Measurements from ENCODE around the gene CPA4. TPM values are rescaled to one million over a fixed set of nuclear protein-coding genes. Genes with fewer than 3 reads are reported as not detected.
A peak's percentile ranks its signal among the peaks of the same experiment; 100 is the strongest.

The CPA4 gene
- total and polyA plus RNA-seq, 5 experiments from 2014 or later: not detected

- Mint-ChIP-seq H3K4me1 (peaks cover 0 to 13% (median 5%) of the 10 kb centered on the region in 4 donors), H3K4me3 (no peak overlapping the region), H3K27ac (peak overlapping the region in 2 of 10 donors; percentile 17 to 45), H3K27me3 (peaks cover 0 to 2% (median 0%) of the 10 kb centered on the region in 5 donors), H3K9me3 (peaks cover 0 to 19% (median 10%) of the 10 kb centered on the region in 9 donors), H3K36me3 (peaks cover 0 to 13% (median 9%) of the 10 kb centered on the region in 3 donors)
- POLR2A ChIA-PET: no interaction called here
- ATAC-seq (no peak), DNase-seq (no peak)
These were observed 63.3 kb downstream of the CPA4 start for GRCh38 chr7:130356121-130356875.

- ATAC-seq (no peak), DNase-seq (no peak)
- POLR2A ChIA-PET: interaction anchor here (0.6 kb wide), 1 partner anchor 68 kb away, joined by 3 read pairs; no protein-coding TSS in a partner anchor
- peak overlapping the region in 2 of 10 donors; percentile 17 to 55 for H3K27ac Mint-ChIP-seq
- H3K4me1 Mint-ChIP-seq: peaks cover 0 to 6% (median 3%) of the 10 kb centered on the region in 4 donors
- peaks cover 0 to 13% (median 9%) of the 10 kb centered on the region in 3 donors for H3K36me3 Mint-ChIP-seq
- H3K27me3 Mint-ChIP-seq: peaks cover 0 to 2% (median 0%) of the 10 kb centered on the region in 5 donors
- peaks cover 0 to 19% (median 12%) of the 10 kb centered on the region in 9 donors for H3K9me3 Mint-ChIP-seq
- no peak overlapping the region for H3K4me3 Mint-ChIP-seq
These were observed 64.1 kb downstream of the CPA4 start for GRCh38 chr7:130356876-130357611.

- Mint-ChIP-seq H3K36me3 (peaks cover 0 to 13% (median 9%) of the 10 kb centered on the region in 3 donors), H3K27ac (no peak overlapping the region), H3K4me3 (no peak overlapping the region), H3K9me3 (peaks cover 0 to 19% (median 12%) of the 10 kb centered on the region in 9 donors), H3K27me3 (peaks cover 0 to 2% (median 0%) of the 10 kb centered on the region in 5 donors), H3K4me1 (peaks cover 0 to 9% (median 6%) of the 10 kb centered on the region in 4 donors)
- DNase-seq (no peak), ATAC-seq (no peak)
- POLR2A ChIA-PET: no interaction called here
These were observed 65.5 kb downstream of the CPA4 start for GRCh38 chr7:130358471-130358870.

- POLR2A ChIA-PET: no interaction called here
These were observed 66.4 kb downstream of the CPA4 start for GRCh38 chr7:130359276-130359857.

GRCh38 chr7:130360518-130360917 lies 67.6 kb downstream of the CPA4 start:
- ATAC-seq: no peak
- POLR2A ChIA-PET: no interaction called here
- H3K4me3 Mint-ChIP-seq: no peak overlapping the region
- DNase-seq: no peak
- peaks cover 0 to 13% (median 9%) of the 10 kb centered on the region in 3 donors for H3K36me3 Mint-ChIP-seq
- H3K27me3 Mint-ChIP-seq: no peaks in the 10 kb centered on the region
- no peak overlapping the region for H3K27ac Mint-ChIP-seq
- peaks cover 0 to 19% (median 12%) of the 10 kb centered on the region in 9 donors for H3K9me3 Mint-ChIP-seq
- peaks cover 0 to 17% (median 11%) of the 10 kb centered on the region in 4 donors for H3K4me1 Mint-ChIP-seq

More at GRCh38 chr7:130359276-130359857, 66.4 kb downstream of the CPA4 start:
- no peak for DNase-seq
- no peaks in the 10 kb centered on the region for H3K27me3 Mint-ChIP-seq
- H3K4me3 Mint-ChIP-seq: no peak overlapping the region
- peaks cover 0 to 9% (median 6%) of the 10 kb centered on the region in 4 donors for H3K4me1 Mint-ChIP-seq
- peaks cover 0 to 13% (median 9%) of the 10 kb centered on the region in 3 donors for H3K36me3 Mint-ChIP-seq
- peaks cover 0 to 19% (median 12%) of the 10 kb centered on the region in 9 donors for H3K9me3 Mint-ChIP-seq
- ATAC-seq: no peak
- peak overlapping the region in 2 of 10 donors; percentile 47 to 77 for H3K27ac Mint-ChIP-seq

GRCh38 chr7:130361681-130362080 lies 68.7 kb downstream of the CPA4 start:
- no peaks in the 10 kb centered on the region for H3K27me3 Mint-ChIP-seq
- H3K4me1 Mint-ChIP-seq: peaks cover under 1 to 28% (median 19%) of the 10 kb centered on the region in 4 donors
- H3K9me3 Mint-ChIP-seq: peaks cover 0 to 19% (median 12%) of the 10 kb centered on the region in 9 donors
- H3K4me3 Mint-ChIP-seq: no peak overlapping the region
- H3K27ac Mint-ChIP-seq: no peak overlapping the region
- ATAC-seq (no peak), DNase-seq (no peak)
- POLR2A ChIA-PET: no interaction called here
- H3K36me3 Mint-ChIP-seq: peaks cover 0 to 13% (median 9%) of the 10 kb centered on the region in 3 donors

- Mint-ChIP-seq H3K27ac (no peak overlapping the region), H3K36me3 (peaks cover 0 to 14% (median 9%) of the 10 kb centered on the region in 3 donors), H3K4me3 (no peak overlapping the region), H3K4me1 (peaks cover 7 to 35% (median 25%) of the 10 kb centered on the region in 4 donors), H3K27me3 (no peaks in the 10 kb centered on the region), H3K9me3 (peaks cover 0 to 19% (median 12%) of the 10 kb centered on the region in 9 donors)
- POLR2A ChIA-PET: no interaction called here
- DNase-seq (no peak), ATAC-seq (no peak)
These were observed 69.4 kb downstream of the CPA4 start for GRCh38 chr7:130362251-130362816.

GRCh38 chr7:130363026-130363847 lies 70.3 kb downstream of the CPA4 start:
- Mint-ChIP-seq H3K36me3 (peaks cover 0 to 15% (median 9%) of the 10 kb centered on the region in 3 donors), H3K27me3 (no peaks in the 10 kb centered on the region), H3K9me3 (peaks cover 0 to 19% (median 12%) of the 10 kb centered on the region in 9 donors), H3K4me3 (no peak overlapping the region), H3K4me1 (peaks cover 10 to 44% (median 30%) of the 10 kb centered on the region in 4 donors), H3K27ac (no peak overlapping the region)
- DNase-seq (no peak), ATAC-seq (no peak)
- POLR2A ChIA-PET: interaction anchor here (0.9 kb wide), 1 partner anchor 39 kb away, joined by 3 read pairs; no protein-coding TSS in a partner anchor

- ATAC-seq: no peak
- H3K27me3 Mint-ChIP-seq: no peaks in the 10 kb centered on the region
- POLR2A ChIA-PET: interaction anchor here (0.9 kb wide), 1 partner anchor 37 kb away, joined by 3 read pairs; no protein-coding TSS in a partner anchor
- peak overlapping the region in 1 of 10 donors; percentile 9 for H3K27ac Mint-ChIP-seq
- peaks cover 0 to 13% (median 7%) of the 10 kb centered on the region in 9 donors for H3K9me3 Mint-ChIP-seq
- DNase-seq: no peak
- peaks cover 0 to 11% (median 7%) of the 10 kb centered on the region in 3 donors for H3K36me3 Mint-ChIP-seq
- H3K4me3 Mint-ChIP-seq: no peak overlapping the region
- H3K4me1 Mint-ChIP-seq: peaks cover 16 to 56% (median 42%) of the 10 kb centered on the region in 4 donors
These were observed 71.5 kb downstream of the CPA4 start for GRCh38 chr7:130364451-130364850.

GRCh38 chr7:130365088-130365487 lies 72.1 kb downstream of the CPA4 start:
- Mint-ChIP-seq H3K4me3 (peak overlapping the region in 8 of 10 donors; percentile 36 to 90 (median 73)), H3K4me1 (peaks cover 17 to 62% (median 48%) of the 10 kb centered on the region in 4 donors), H3K9me3 (peaks cover 0 to 12% (median 4%) of the 10 kb centered on the region in 9 donors), H3K36me3 (peaks cover 0 to 8% (median 5%) of the 10 kb centered on the region in 3 donors), H3K27ac (peak overlapping the region in 8 of 10 donors; percentile 44 to 98 (median 92)), H3K27me3 (no peaks in the 10 kb centered on the region)
- POLR2A ChIA-PET: interaction anchor here (1.1 kb wide), 1 partner anchor 76 kb away, joined by 3 read pairs; the partner anchor contains the start of gene CEP41
- DNase-seq (no peak), ATAC-seq (no peak)
